Uterus (tissue), 4 donors: ENCODE results near the gene CATSPER1. TPM values are rescaled to one million over a fixed set of nuclear protein-coding genes. Genes with fewer than 3 reads are reported as not detected.

Source experiments
- DNase-seq, 2 donors: peaks; one replicate each; pipeline ENCODE4 v3.0.0-alpha.2; 2019 to 2020
- H3K27ac ChIP-seq, 2 donors: fragments of 200-600 bp; sonication (generic); 1 replicate in 1 of 2; 2 replicates in 1 of 2; pipeline ENCODE4 v1.5.1; 2016 to 2018
- H3K27me3 ChIP-seq, 2 donors: fragments of 200-600 bp; sonication (generic); one replicate each; pipeline ENCODE4 v1.5.1; 2018 to 2019; ENCODE audit warnings: control low read depth in 1 of 2
- H3K36me3 ChIP-seq, 2 donors: fragments of 200-600 bp; sonication (generic); one replicate each; pipeline ENCODE4 v1.5.1; 2019; ENCODE audit warnings: control low read depth in 1 of 2
- H3K4me1 ChIP-seq, 2 donors: fragments of 200-600 bp; sonication (generic); one replicate each; pipeline ENCODE4 v1.5.1; 2018 to 2019; ENCODE audit warnings: control low read depth in 1 of 2
- H3K4me3 ChIP-seq, 2 donors: fragments of 200-600 bp; sonication (generic); 1 replicate in 1 of 2; 2 replicates in 1 of 2; pipeline ENCODE4 v1.5.1; 2018 to 2019; ENCODE audit warnings: mild to moderate bottlenecking in 1 of 2
- H3K9me3 ChIP-seq, 2 donors: fragments of 200-600 bp; sonication (generic); one replicate each; pipeline ENCODE4 v1.5.1; 2019; ENCODE audit warnings: control low read depth in 1 of 2
- CTCF ChIP-seq, 4 experiments: fragments of 200-600 bp in 2 of 4; fragments of 450-650 bp in 2 of 4; sonication (generic) in 2 of 4; IDR thresholded peaks; one replicate each; pipeline ENCODE4 v1.5.1; 2016 to 2019; ENCODE audit warnings: antibody characterized with exemption in 4 of 4, mild to moderate bottlenecking in 2 of 4, moderate library complexity in 1 of 4
- POLR2A ChIP-seq, 2 donors: fragments of 450-650 bp; IDR thresholded peaks; one replicate each; pipeline ENCODE4 v1.6.1; 2016; ENCODE audit warnings: antibody characterized with exemption in 2 of 2, mild to moderate bottlenecking in 1 of 2, moderate library complexity in 1 of 2
- intact Hi-C: fragments of 100-400 bp; cut with DNase I; formaldehyde crosslinking; loops from one replicate; pipeline ENCODE4 v1.15.1; 2023; ENCODE audit warnings: low total_unique reads
- total RNA-seq, 4 donors: library from RNA; depleted of rRNA in 3 of 4; stranded (reverse); fragments of >200 nt in 3 of 4; gene quantifications; one replicate each; pipeline versions ENCODE4 v1.1.0 to v1.2.4, GENCODE V29; 2014 to 2023
- donor health status: DM: yes; HTN: yes; CAD: no.

CATSPER1 gene
- total RNA-seq, 4 donors from 2014 or later: 0.26 TPM; not detected in 3

GRCh38 chr11:66048547-66049323, 22.5 kb upstream of the CATSPER1 start, which contains the start of gene GAL3ST3:
TSS of gene GAL3ST3 (minus strand) at chr11:66049161. CDS start at chr11:66045415, 3,746 bp downstream.
- Histone ChIP-seq H3K4me1 (peaks cover 0 to 14% of the 10 kb centered on the region in 2 donors), H3K4me3 (peak within 1 kb of the TSS; percentile 17)

GRCh38 chr11:66047541-66048365, 21.5 kb upstream of the CATSPER1 start:
- H3K4me3 ChIP-seq: no peak overlapping the region
- no peaks in the 10 kb centered on the region for H3K9me3 ChIP-seq
- intact Hi-C loops: no loop called here
- no peak overlapping the region for H3K27ac ChIP-seq
- no peaks in the 10 kb centered on the region for H3K27me3 ChIP-seq
- no peak for TF ChIP-seq POLR2A (IDR thresholded peaks at IDR 0.05)
- TF ChIP-seq CTCF (IDR thresholded peaks at IDR 0.05): no peak
- DNase-seq: no peak
- H3K36me3 ChIP-seq: no peaks in the 10 kb centered on the region
- peaks cover 0 to 4% of the 10 kb centered on the region in 2 donors for H3K4me1 ChIP-seq

More at GRCh38 chr11:66048547-66049323, 22.5 kb upstream of the CATSPER1 start, which contains the start of gene GAL3ST3:
- TF ChIP-seq CTCF (IDR thresholded peaks at IDR 0.05) (no peak), POLR2A (IDR thresholded peaks at IDR 0.05) (no peak)
- intact Hi-C loops: no loop called here
- H3K36me3 ChIP-seq: no peaks in the 10 kb centered on the region
- no peaks in the 10 kb centered on the region for H3K9me3 ChIP-seq
- H3K27me3 ChIP-seq: no peaks in the 10 kb centered on the region
- H3K27ac ChIP-seq: no peak within 1 kb of the TSS
- DNase-seq: no peak

GRCh38 chr11:66046901-66047300, 20.6 kb upstream of the CATSPER1 start:
- no peak for TF ChIP-seq CTCF (IDR thresholded peaks at IDR 0.05)
- TF ChIP-seq POLR2A (IDR thresholded peaks at IDR 0.05): no peak
- intact Hi-C loops: no loop called here
- no peak for DNase-seq
- H3K36me3 ChIP-seq: no peaks in the 10 kb centered on the region
- peaks cover 0 to 4% of the 10 kb centered on the region in 2 donors for H3K4me1 ChIP-seq
- H3K27me3 ChIP-seq: no peaks in the 10 kb centered on the region
- no peak overlapping the region for H3K27ac ChIP-seq
- no peak overlapping the region for H3K4me3 ChIP-seq
- H3K9me3 ChIP-seq: no peaks in the 10 kb centered on the region

- Histone ChIP-seq H3K4me1 (no peaks in the 10 kb centered on the region), H3K9me3 (no peaks in the 10 kb centered on the region), H3K36me3 (no peaks in the 10 kb centered on the region), H3K27ac (no peak overlapping the region), H3K4me3 (no peak overlapping the region), H3K27me3 (no peaks in the 10 kb centered on the region)
- intact Hi-C loops: no loop called here
- no peak for TF ChIP-seq POLR2A (IDR thresholded peaks at IDR 0.05)
- peak; percentile 74 to 86 (median 79) for TF ChIP-seq CTCF (IDR thresholded peaks at IDR 0.05)
- DNase-seq: peak; percentile 64 to 67
Observed at GRCh38 chr11:66045177-66045639, 18.9 kb upstream of the CATSPER1 start.
